Measurements from ENCODE around the gene ACOXL.

ACOXL gene

DNA sequence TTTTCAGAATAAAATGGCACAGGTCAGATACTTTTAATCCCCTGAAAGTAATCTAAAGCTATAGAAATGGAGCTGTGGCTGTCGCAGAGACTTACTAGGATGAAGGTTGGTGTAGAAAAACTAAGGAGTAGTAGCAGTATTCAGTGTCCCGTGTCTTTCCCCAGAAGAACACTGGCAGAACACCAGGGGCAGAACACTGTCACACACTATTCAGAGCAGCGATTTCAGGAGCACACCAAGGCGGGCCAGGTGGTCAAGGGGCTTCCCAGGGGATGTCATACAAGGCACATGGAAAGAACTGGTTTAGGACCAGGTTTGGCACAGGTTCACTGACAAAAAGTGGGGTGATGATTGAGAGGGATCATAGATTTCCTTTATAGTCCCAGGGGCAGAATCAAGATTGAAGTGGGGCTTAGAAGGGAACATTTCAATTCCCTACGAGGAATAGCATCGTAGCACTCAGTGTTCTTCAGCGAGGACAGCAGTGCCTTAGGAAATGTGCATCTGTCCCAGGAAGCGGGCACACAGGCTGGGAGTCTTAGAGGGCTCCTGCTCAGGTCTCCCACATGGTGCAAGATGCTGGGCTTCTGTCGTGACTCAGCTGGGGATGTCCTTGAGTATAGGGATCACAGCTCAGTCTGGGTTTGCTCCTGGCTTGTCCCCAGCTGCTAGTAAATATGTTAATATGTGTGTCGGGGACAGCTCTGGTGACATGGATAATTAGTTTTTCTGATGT, 410.9 kb downstream of the ACOXL start:
- Histone ChIP-seq H3K27me3 (replicated peaks; ENCODE audit: control insufficient read depth, insufficient read depth, low read length) (no peaks in the 10 kb centered on the region), H3K36me3 (ENCODE audit: control insufficient read depth, insufficient read depth, low read length, severe bottlenecking) (no peaks in the 10 kb centered on the region), H3K4me3 (ENCODE audit: low read length) (no peak overlapping the region), H3K9me3 (ENCODE audit: control insufficient read depth, low read length) (no peaks in the 10 kb centered on the region), H3K4me1 (ENCODE audit: control insufficient read depth, insufficient read depth, low read length) (peaks cover 4% of the 10 kb centered on the region), H3K9ac (ENCODE audit: low read length) (no peak overlapping the region)
- DNase-seq (ENCODE audit: low read depth) = no peak

DNA sequence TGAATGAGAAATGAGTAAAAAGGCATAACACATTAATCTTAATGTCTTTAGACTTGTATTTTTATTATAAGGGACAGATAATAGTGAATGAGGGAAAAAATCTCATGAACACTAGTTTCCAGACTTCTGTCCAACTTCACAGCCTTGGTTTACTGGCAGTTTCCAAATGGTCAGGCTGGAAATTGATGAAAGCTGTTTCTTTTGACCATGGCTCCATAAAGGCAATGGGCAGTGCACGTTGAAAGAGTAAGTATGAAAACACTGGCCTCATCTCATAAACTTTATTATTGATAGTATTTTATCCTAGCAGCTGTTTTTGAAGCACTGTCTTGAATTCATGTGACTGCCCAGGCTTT, 411.4 kb downstream of the ACOXL start:
- H3K9me3 ChIP-seq (ENCODE audit: control insufficient read depth, low read length) = no peaks in the 10 kb centered on the region
- H3K4me3 ChIP-seq (ENCODE audit: low read length) = no peak overlapping the region
- no peaks in the 10 kb centered on the region for H3K36me3 ChIP-seq (ENCODE audit: control insufficient read depth, insufficient read depth, low read length, severe bottlenecking)
- no peak for DNase-seq (ENCODE audit: low read depth)
- H3K4me1 ChIP-seq (ENCODE audit: control insufficient read depth, insufficient read depth, low read length) = peaks cover 9% of the 10 kb centered on the region
- H3K9ac ChIP-seq (ENCODE audit: low read length) = no peak overlapping the region
- no peaks in the 10 kb centered on the region for H3K27me3 ChIP-seq (replicated peaks; ENCODE audit: control insufficient read depth, insufficient read depth, low read length)

DNA sequence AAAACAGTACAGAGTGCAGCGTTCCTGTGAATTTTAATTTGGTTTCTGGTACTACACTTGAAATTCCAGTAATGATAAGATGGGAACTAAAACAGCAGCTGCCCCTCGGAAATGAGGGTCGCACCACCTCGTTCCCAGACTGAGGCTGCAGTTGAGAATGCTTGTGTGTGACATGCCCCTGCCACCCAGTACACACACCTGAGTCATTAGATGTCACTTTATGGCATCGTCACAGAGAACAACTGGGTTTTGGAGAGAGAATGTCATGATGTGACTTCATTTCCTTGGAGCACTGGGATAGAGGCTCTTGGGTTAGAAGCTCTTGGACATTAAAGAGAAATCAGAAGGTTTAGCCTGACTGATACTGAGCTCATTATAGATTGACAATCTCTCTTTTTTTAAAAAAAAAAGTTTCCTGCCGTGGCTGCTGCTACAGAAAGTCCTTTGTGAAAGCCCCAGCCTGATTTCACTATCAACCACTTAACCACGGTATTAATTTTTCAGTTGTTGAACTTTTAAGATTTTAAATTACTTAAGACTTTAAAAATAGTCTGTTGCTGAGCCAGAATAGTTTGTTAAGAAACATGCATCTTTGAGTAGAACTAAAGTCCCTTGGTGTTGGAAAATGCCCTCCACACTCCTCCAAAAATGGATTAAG, 412.9 kb downstream of the ACOXL start:
- H3K4me1 ChIP-seq (ENCODE audit: control insufficient read depth, insufficient read depth, low read length) = peaks cover 23% of the 10 kb centered on the region
- H3K9ac ChIP-seq (ENCODE audit: low read length) = no peak overlapping the region
- no peak overlapping the region for H3K4me3 ChIP-seq (ENCODE audit: low read length)
- DNase-seq (ENCODE audit: low read depth) = no peak
- no peaks in the 10 kb centered on the region for H3K27me3 ChIP-seq (replicated peaks; ENCODE audit: control insufficient read depth, insufficient read depth, low read length)
- no peaks in the 10 kb centered on the region for H3K36me3 ChIP-seq (ENCODE audit: control insufficient read depth, insufficient read depth, low read length, severe bottlenecking)
- H3K9me3 ChIP-seq (ENCODE audit: control insufficient read depth, low read length) = no peaks in the 10 kb centered on the region

DNA sequence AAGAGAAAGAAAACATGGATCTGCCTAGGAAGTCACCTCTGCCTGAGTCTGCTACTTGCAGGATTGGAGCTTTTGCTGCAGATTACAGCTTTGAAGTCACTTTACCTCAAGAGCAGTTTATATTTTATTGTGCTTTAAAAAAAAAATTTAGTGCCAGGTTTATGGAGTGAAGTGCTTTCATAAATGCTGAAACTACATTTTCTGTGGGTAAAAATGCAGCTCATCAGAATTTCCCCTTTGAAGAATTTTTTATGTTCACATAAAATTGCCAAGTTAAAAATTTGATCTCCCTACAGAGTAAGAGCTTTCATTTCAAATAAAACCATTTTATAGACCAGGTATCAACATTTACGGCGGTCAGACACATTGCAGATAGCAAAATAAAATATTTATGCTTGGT, 413.6 kb downstream of the ACOXL start:
- H3K36me3 ChIP-seq (ENCODE audit: control insufficient read depth, insufficient read depth, low read length, severe bottlenecking) = no peaks in the 10 kb centered on the region
- H3K4me3 ChIP-seq (ENCODE audit: low read length) = no peak overlapping the region
- no peak for DNase-seq (ENCODE audit: low read depth)

DNA sequence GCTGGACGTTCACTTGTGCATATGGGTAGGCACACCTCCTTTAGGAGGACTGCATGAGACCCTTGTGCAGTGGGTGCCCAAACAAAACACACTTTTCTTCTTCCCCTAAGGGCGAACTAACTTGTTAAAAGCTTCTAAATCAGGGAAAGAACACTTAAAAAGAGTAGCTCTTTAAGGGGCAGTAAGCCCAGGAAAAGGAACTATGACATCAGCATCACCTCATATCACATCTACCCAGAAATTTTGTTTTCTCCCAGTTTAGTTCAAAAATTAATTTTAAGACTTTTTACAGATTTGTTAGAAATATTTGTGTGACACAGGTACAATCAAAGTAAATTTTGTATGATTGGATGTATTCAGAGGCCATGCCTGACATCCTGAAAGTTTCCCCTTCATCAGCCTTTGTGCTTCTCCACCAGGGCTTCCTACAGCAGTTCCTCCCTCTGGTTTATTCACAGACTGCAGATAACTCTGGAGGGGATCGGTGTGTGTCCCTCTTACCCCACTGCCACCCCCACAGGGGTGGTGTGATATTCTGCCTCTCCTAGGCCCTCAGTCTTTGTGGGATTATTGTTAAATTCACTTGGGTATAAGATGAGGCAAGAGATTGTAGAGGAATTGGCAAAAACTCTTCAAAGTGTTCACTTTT, 416.0 kb downstream of the ACOXL start:
- no peak overlapping the region for H3K9ac ChIP-seq (ENCODE audit: low read length)
- peaks cover 27% of the 10 kb centered on the region for H3K4me1 ChIP-seq (ENCODE audit: control insufficient read depth, insufficient read depth, low read length)
- no peaks in the 10 kb centered on the region for H3K27me3 ChIP-seq (replicated peaks; ENCODE audit: control insufficient read depth, insufficient read depth, low read length)
- peaks cover 14% of the 10 kb centered on the region for H3K36me3 ChIP-seq (ENCODE audit: control insufficient read depth, insufficient read depth, low read length, severe bottlenecking)
- DNase-seq (ENCODE audit: low read depth) = no peak
- no peak overlapping the region for H3K4me3 ChIP-seq (ENCODE audit: low read length)
- H3K9me3 ChIP-seq (ENCODE audit: control insufficient read depth, low read length) = no peaks in the 10 kb centered on the region

More for the DNA sequence above, 413.6 kb downstream of the ACOXL start:
- Histone ChIP-seq H3K27me3 (replicated peaks; ENCODE audit: control insufficient read depth, insufficient read depth, low read length) (no peaks in the 10 kb centered on the region), H3K9me3 (ENCODE audit: control insufficient read depth, low read length) (no peaks in the 10 kb centered on the region), H3K4me1 (ENCODE audit: control insufficient read depth, insufficient read depth, low read length) (peaks cover 27% of the 10 kb centered on the region), H3K9ac (ENCODE audit: low read length) (no peak overlapping the region)

DNA sequence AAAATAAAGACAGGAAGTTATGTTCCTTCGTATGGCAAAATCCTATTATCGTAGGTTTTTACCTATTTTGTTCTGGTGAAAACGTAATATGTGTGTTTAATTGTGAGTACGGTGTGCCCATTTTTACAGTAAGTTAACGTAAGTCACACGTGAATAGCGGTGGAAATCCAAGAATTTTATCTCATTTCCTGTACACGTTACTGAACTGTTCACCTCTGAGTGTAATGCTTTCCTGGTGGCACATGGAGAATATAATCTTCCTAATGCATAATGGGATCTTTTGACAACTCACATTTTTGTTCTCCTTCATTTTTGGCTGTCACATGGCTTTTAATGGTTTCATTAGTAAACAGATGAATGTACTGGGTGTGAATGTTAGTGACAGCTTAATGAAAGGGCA, 416.6 kb downstream of the ACOXL start:
- Histone ChIP-seq H3K9me3 (ENCODE audit: control insufficient read depth, low read length) (no peaks in the 10 kb centered on the region), H3K36me3 (ENCODE audit: control insufficient read depth, insufficient read depth, low read length, severe bottlenecking) (peaks cover 14% of the 10 kb centered on the region), H3K4me3 (ENCODE audit: low read length) (no peak overlapping the region), H3K27me3 (replicated peaks; ENCODE audit: control insufficient read depth, insufficient read depth, low read length) (no peaks in the 10 kb centered on the region), H3K4me1 (ENCODE audit: control insufficient read depth, insufficient read depth, low read length) (peaks cover 27% of the 10 kb centered on the region), H3K9ac (ENCODE audit: low read length) (no peak overlapping the region)
- no peak for DNase-seq (ENCODE audit: low read depth)

DNA sequence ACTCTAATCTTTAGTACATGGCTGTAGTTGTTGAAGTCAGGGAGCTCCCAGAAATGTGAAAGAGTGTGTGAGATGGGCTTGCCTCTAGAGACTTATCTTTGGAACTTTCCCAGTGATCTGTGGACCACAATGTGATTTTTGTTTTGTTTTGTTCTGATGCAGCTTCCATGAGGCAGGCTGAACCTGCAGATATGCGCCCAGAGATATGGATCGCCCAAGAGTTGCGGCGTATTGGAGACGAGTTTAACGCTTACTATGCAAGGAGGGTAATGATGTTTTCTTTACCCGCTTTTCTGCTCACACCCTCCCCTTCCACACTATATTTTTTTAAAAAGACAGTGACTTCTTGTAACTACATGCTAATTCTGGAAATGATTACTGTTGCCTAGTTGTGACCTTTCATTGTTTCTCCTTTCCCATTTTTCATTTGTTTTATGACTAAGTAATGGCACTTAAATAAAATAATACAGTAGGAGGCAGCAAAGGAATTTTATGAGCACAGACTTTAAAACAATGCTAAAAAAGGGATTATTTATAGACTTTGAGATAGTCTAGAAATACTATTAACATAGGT, 417.6 kb downstream of the ACOXL start:
- no peaks in the 10 kb centered on the region for H3K27me3 ChIP-seq (replicated peaks; ENCODE audit: control insufficient read depth, insufficient read depth, low read length)
- no peaks in the 10 kb centered on the region for H3K9me3 ChIP-seq (ENCODE audit: control insufficient read depth, low read length)
- no peak for DNase-seq (ENCODE audit: low read depth)
- peaks cover 27% of the 10 kb centered on the region for H3K4me1 ChIP-seq (ENCODE audit: control insufficient read depth, insufficient read depth, low read length)
- H3K36me3 ChIP-seq (ENCODE audit: control insufficient read depth, insufficient read depth, low read length, severe bottlenecking) = peaks cover 14% of the 10 kb centered on the region
- H3K9ac ChIP-seq (ENCODE audit: low read length) = no peak overlapping the region
- H3K4me3 ChIP-seq (ENCODE audit: low read length) = no peak overlapping the region

DNA sequence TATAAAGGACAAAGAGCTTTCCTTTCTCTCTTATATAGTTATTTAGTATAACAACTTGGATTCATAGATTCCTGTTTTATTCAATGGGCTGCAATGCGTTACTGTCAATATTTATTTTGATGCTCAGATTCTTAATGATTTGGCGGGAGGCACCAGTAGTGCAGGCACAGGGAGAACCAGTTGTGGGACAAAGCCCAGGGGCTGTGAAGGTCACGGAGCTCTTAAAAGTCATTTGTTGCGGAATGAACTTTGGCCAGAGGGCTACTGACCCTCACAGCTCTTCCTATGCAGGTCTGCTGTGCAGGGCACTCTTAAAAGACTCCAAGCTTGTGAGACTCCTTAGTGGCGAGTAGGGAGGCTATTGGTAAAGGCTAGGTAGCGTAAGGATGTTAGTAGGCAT, 422.4 kb downstream of the ACOXL start:
- Histone ChIP-seq H3K9ac (ENCODE audit: low read length) (no peak overlapping the region), H3K4me3 (ENCODE audit: low read length) (no peak overlapping the region), H3K27me3 (replicated peaks; ENCODE audit: control insufficient read depth, insufficient read depth, low read length) (no peaks in the 10 kb centered on the region), H3K4me1 (ENCODE audit: control insufficient read depth, insufficient read depth, low read length) (peaks cover 9% of the 10 kb centered on the region), H3K36me3 (ENCODE audit: control insufficient read depth, insufficient read depth, low read length, severe bottlenecking) (peaks cover 18% of the 10 kb centered on the region), H3K9me3 (ENCODE audit: control insufficient read depth, low read length) (no peaks in the 10 kb centered on the region)
- no peak for DNase-seq (ENCODE audit: low read depth)

DNA sequence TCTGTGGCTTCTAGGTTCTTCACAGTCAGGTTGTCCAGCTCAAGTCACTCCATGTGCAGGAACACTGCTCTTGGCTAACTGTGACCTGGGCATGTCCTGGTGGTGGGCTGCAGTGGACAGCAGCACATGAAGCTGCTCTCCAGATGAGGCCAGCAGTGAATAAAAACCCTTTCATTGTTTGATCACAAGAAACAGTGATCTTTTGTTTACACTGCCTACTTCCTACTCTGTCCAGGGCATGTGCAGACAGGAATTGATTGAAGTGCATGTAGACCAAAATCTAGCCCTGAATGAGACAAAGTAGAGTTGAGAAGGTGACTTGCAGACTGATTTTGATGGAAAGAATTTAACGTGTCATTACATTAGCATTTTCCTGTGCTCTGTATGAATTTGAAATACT, 423.2 kb downstream of the ACOXL start:
- Histone ChIP-seq H3K36me3 (ENCODE audit: control insufficient read depth, insufficient read depth, low read length, severe bottlenecking) (peaks cover 18% of the 10 kb centered on the region), H3K9ac (ENCODE audit: low read length) (no peak overlapping the region), H3K4me1 (ENCODE audit: control insufficient read depth, insufficient read depth, low read length) (peaks cover 5% of the 10 kb centered on the region), H3K9me3 (ENCODE audit: control insufficient read depth, low read length) (no peaks in the 10 kb centered on the region), H3K4me3 (ENCODE audit: low read length) (no peak overlapping the region), H3K27me3 (replicated peaks; ENCODE audit: control insufficient read depth, insufficient read depth, low read length) (no peaks in the 10 kb centered on the region)
- DNase-seq (ENCODE audit: low read depth) = no peak

DNA sequence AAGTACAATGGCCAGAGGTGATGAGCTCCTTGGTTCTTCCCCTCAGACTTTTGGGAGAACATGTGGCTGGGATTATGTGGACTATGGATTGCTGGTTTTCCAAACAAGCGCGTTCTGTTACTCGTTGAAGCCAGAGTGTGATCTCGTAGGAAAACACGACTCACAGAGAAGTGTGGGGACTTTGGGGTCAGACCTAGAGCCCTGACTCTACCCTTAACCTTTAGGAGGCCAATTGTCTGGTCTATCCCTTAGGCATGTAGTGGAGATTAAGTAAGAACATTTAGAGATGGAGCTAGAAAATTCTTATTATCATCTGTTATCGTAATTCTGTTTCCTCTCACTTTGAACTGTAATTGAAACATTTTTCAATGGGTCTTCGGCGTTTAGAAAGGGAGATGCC, 424.2 kb downstream of the ACOXL start:
- Histone ChIP-seq H3K4me3 (ENCODE audit: low read length) (no peak overlapping the region), H3K36me3 (ENCODE audit: control insufficient read depth, insufficient read depth, low read length, severe bottlenecking) (peaks cover 15% of the 10 kb centered on the region), H3K9ac (ENCODE audit: low read length) (no peak overlapping the region), H3K9me3 (ENCODE audit: control insufficient read depth, low read length) (no peaks in the 10 kb centered on the region), H3K27me3 (replicated peaks; ENCODE audit: control insufficient read depth, insufficient read depth, low read length) (no peaks in the 10 kb centered on the region), H3K4me1 (ENCODE audit: control insufficient read depth, insufficient read depth, low read length) (peaks cover 10% of the 10 kb centered on the region)
- no peak for DNase-seq (ENCODE audit: low read depth)

DNA sequence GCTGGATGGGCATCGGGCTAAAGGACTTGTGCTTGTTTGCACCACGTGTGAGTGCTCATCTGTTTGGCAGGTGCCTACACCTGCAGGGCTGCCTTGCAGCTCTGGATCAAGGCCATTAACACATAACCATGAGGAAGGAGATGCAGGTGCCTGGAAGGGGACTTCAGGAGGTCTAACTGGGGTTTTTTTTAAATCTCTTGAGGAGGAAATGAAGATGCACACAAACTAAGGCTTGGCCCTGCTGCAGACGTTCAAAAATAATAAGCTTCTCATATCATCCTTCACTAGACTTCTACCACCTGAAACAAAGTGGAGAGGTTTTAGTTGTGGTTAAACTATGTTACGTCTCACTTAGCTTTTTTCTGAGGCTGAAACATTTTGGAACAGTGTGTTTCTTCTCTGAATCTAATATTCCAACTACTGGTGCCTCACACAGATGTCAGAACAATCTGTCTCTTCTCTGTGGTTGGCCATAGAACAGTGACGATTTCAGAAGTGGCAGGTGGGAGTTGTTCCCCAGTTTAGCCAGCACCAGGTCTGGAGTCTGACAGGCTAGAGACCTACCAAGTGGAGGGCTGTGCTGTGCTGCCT, 424.8 kb downstream of the ACOXL start:
- no peak overlapping the region for H3K9ac ChIP-seq (ENCODE audit: low read length)
- peaks cover 10% of the 10 kb centered on the region for H3K4me1 ChIP-seq (ENCODE audit: control insufficient read depth, insufficient read depth, low read length)
- DNase-seq (ENCODE audit: low read depth) = no peak
- no peak overlapping the region for H3K4me3 ChIP-seq (ENCODE audit: low read length)
- no peaks in the 10 kb centered on the region for H3K9me3 ChIP-seq (ENCODE audit: control insufficient read depth, low read length)
- H3K27me3 ChIP-seq (replicated peaks; ENCODE audit: control insufficient read depth, insufficient read depth, low read length) = no peaks in the 10 kb centered on the region
- H3K36me3 ChIP-seq (ENCODE audit: control insufficient read depth, insufficient read depth, low read length, severe bottlenecking) = peaks cover 9% of the 10 kb centered on the region

Measured in adipocyte (in vitro differentiated cells).